ENCODE results near the gene CILP. TPM values are rescaled to one million over a fixed set of nuclear protein-coding genes. Genes with fewer than 3 reads are reported as not detected.
A peak's percentile ranks its signal among the peaks of the same experiment; 100 is the strongest.
"Not testable (repeated sequence)": the region's sequence is repeated elsewhere in the genome, so short reads cannot be mapped to it uniquely, and the experiment has no call there.

CILP gene
- total and polyA plus RNA-seq, 3 experiments from 2014 or later: 0.04 to 0.08 TPM; not detected in 1

- Histone ChIP-seq H3K9me3 (ENCODE audit: low read length) (no peaks in the 10 kb centered on the region), H3K4me1 (ENCODE audit: insufficient read depth, low read length) (no peaks in the 10 kb centered on the region), H3K4me3 (ENCODE audit: low read length) (no peak overlapping the region), H3K36me3 (ENCODE audit: insufficient read depth, low read length) (no peaks in the 10 kb centered on the region), H3K27ac (ENCODE audit: low read depth, low read length) (no peak overlapping the region), H3K27me3 (ENCODE audit: insufficient read depth, low read length, poor library complexity, severe bottlenecking) (no peaks in the 10 kb centered on the region)
- peaks cover 0 to 4% (median 0%) of the 10 kb centered on the region in 3 donors for H3K36me3 Mint-ChIP-seq
- H3K27ac Mint-ChIP-seq: no peak overlapping the region
- H3K27me3 Mint-ChIP-seq: peaks cover 0 to 4% of the 10 kb centered on the region in 2 donors
- ChIA-PET CTCF (interaction anchor here (1.2 kb wide), 1 partner anchor 37 kb away, joined by 3 read pairs; no protein-coding TSS in a partner anchor), POLR2A (no interaction called here)
- no peak overlapping the region for H3K4me3 Mint-ChIP-seq
- no peak for DNase-seq
- H3K4me1 Mint-ChIP-seq: no peaks in the 10 kb centered on the region
- no peaks in the 10 kb centered on the region for H3K9me3 Mint-ChIP-seq
These were observed 22.4 kb upstream of the CILP start for GRCh38 chr15:65233696-65234095.

- no peak overlapping the region for H3K27ac Mint-ChIP-seq
- no peaks in the 10 kb centered on the region for H3K4me1 Mint-ChIP-seq
- DNase-seq: no peak
- Histone ChIP-seq H3K4me3 (ENCODE audit: low read length) (no peak overlapping the region), H3K36me3 (ENCODE audit: insufficient read depth, low read length) (no peaks in the 10 kb centered on the region), H3K27ac (ENCODE audit: low read depth, low read length) (no peak overlapping the region), H3K27me3 (ENCODE audit: insufficient read depth, low read length, poor library complexity, severe bottlenecking) (no peaks in the 10 kb centered on the region), H3K4me1 (ENCODE audit: insufficient read depth, low read length) (no peaks in the 10 kb centered on the region), H3K9me3 (ENCODE audit: low read length) (no peaks in the 10 kb centered on the region)
- ChIA-PET CTCF (no interaction called here), POLR2A (no interaction called here)
- H3K27me3 Mint-ChIP-seq: peaks cover 0 to 1% of the 10 kb centered on the region in 2 donors
- H3K4me3 Mint-ChIP-seq: no peak overlapping the region
- H3K9me3 Mint-ChIP-seq: no peaks in the 10 kb centered on the region
- peaks cover 0 to 4% (median 0%) of the 10 kb centered on the region in 3 donors for H3K36me3 Mint-ChIP-seq
These were observed 21.2 kb upstream of the CILP start for GRCh38 chr15:65232520-65232919.

- Mint-ChIP-seq H3K9me3 (no peaks in the 10 kb centered on the region), H3K36me3 (peaks cover 0 to 4% (median 0%) of the 10 kb centered on the region in 3 donors), H3K4me1 (no peaks in the 10 kb centered on the region), H3K4me3 (no peak overlapping the region), H3K27ac (peak overlapping the region in 1 of 8 donors; percentile 94), H3K27me3 (peaks cover 0 to 1% of the 10 kb centered on the region in 2 donors)
- ChIA-PET CTCF (no interaction called here), POLR2A (no interaction called here)
- no peak for DNase-seq
- Histone ChIP-seq H3K4me1 (ENCODE audit: insufficient read depth, low read length) (no peaks in the 10 kb centered on the region), H3K27ac (ENCODE audit: low read depth, low read length) (no peak overlapping the region), H3K36me3 (ENCODE audit: insufficient read depth, low read length) (no peaks in the 10 kb centered on the region), H3K4me3 (ENCODE audit: low read length) (no peak overlapping the region), H3K27me3 (ENCODE audit: insufficient read depth, low read length, poor library complexity, severe bottlenecking) (no peaks in the 10 kb centered on the region), H3K9me3 (ENCODE audit: low read length) (no peaks in the 10 kb centered on the region)
These were observed 20.0 kb upstream of the CILP start for GRCh38 chr15:65231306-65231705.

- POLR2A ChIA-PET: not testable (repeated sequence)
These were observed 15.6 kb upstream of the CILP start for GRCh38 chr15:65226901-65227300.

GRCh38 chr15:65226221-65226620, 14.9 kb upstream of the CILP start:
- ChIA-PET CTCF (no interaction called here), POLR2A (no interaction called here)
- Histone ChIP-seq H3K27ac (ENCODE audit: low read depth, low read length) (no peak overlapping the region), H3K27me3 (ENCODE audit: insufficient read depth, low read length, poor library complexity, severe bottlenecking) (no peaks in the 10 kb centered on the region), H3K9me3 (ENCODE audit: low read length) (no peaks in the 10 kb centered on the region), H3K36me3 (ENCODE audit: insufficient read depth, low read length) (no peaks in the 10 kb centered on the region), H3K4me1 (ENCODE audit: insufficient read depth, low read length) (no peaks in the 10 kb centered on the region), H3K4me3 (ENCODE audit: low read length) (no peak overlapping the region)
- no peaks in the 10 kb centered on the region for H3K36me3 Mint-ChIP-seq
- H3K27ac Mint-ChIP-seq: no peak overlapping the region
- no peak overlapping the region for H3K4me3 Mint-ChIP-seq
- no peaks in the 10 kb centered on the region for H3K4me1 Mint-ChIP-seq
- H3K27me3 Mint-ChIP-seq: peaks cover 0 to 4% of the 10 kb centered on the region in 2 donors
- H3K9me3 Mint-ChIP-seq: no peaks in the 10 kb centered on the region
- no peak for DNase-seq

More at GRCh38 chr15:65226901-65227300, 15.6 kb upstream of the CILP start:
- H3K36me3 ChIP-seq (ENCODE audit: insufficient read depth, low read length); DNase-seq; H3K4me3 ChIP-seq (ENCODE audit: low read length); H3K9me3 Mint-ChIP-seq; H3K36me3 Mint-ChIP-seq; H3K27ac Mint-ChIP-seq; CTCF ChIA-PET; H3K27me3 ChIP-seq (ENCODE audit: insufficient read depth, low read length, poor library complexity, severe bottlenecking); H3K27ac ChIP-seq (ENCODE audit: low read depth, low read length); H3K4me3 Mint-ChIP-seq; H3K4me1 Mint-ChIP-seq; H3K4me1 ChIP-seq (ENCODE audit: insufficient read depth, low read length); H3K27me3 Mint-ChIP-seq; H3K9me3 ChIP-seq (ENCODE audit: low read length): not testable (repeated sequence)

- Histone ChIP-seq H3K4me1 (ENCODE audit: insufficient read depth, low read length) (no peaks in the 10 kb centered on the region), H3K4me3 (ENCODE audit: low read length) (no peak overlapping the region), H3K36me3 (ENCODE audit: insufficient read depth, low read length) (no peaks in the 10 kb centered on the region), H3K27ac (ENCODE audit: low read depth, low read length) (no peak overlapping the region), H3K9me3 (ENCODE audit: low read length) (no peaks in the 10 kb centered on the region), H3K27me3 (ENCODE audit: insufficient read depth, low read length, poor library complexity, severe bottlenecking) (no peaks in the 10 kb centered on the region)
- Mint-ChIP-seq H3K27me3 (peaks cover 0 to 2% of the 10 kb centered on the region in 2 donors), H3K4me3 (no peak overlapping the region), H3K9me3 (no peaks in the 10 kb centered on the region), H3K4me1 (no peaks in the 10 kb centered on the region), H3K27ac (no peak overlapping the region), H3K36me3 (no peaks in the 10 kb centered on the region)
- ChIA-PET POLR2A (no interaction called here), CTCF (interaction anchor here (0.7 kb wide), 1 partner anchor 62 kb away, joined by 3 read pairs; no protein-coding TSS in a partner anchor)
- DNase-seq: no peak
These were observed 12.7 kb upstream of the CILP start for GRCh38 chr15:65223996-65224395.

GRCh38 chr15:65222891-65223290, 11.6 kb upstream of the CILP start:
- POLR2A ChIA-PET: no interaction called here
- Histone ChIP-seq H3K36me3 (ENCODE audit: insufficient read depth, low read length) (no peaks in the 10 kb centered on the region), H3K27ac (ENCODE audit: low read depth, low read length) (no peak overlapping the region), H3K9me3 (ENCODE audit: low read length) (no peaks in the 10 kb centered on the region), H3K4me3 (ENCODE audit: low read length) (no peak overlapping the region), H3K27me3 (ENCODE audit: insufficient read depth, low read length, poor library complexity, severe bottlenecking) (no peaks in the 10 kb centered on the region), H3K4me1 (ENCODE audit: insufficient read depth, low read length) (no peaks in the 10 kb centered on the region)
- H3K27me3 Mint-ChIP-seq: peaks cover 0 to 2% of the 10 kb centered on the region in 2 donors
- DNase-seq: no peak
- CTCF ChIA-PET: interaction anchor here (0.7 to 1.1 kb wide), 2 partner anchors 10 to 64 kb away, joined by 3 read pairs; partner anchors contain the start of gene PARP16
- no peak overlapping the region for H3K27ac Mint-ChIP-seq
- H3K4me1 Mint-ChIP-seq: peaks cover 0 to 4% (median 0%) of the 10 kb centered on the region in 3 donors
- H3K4me3 Mint-ChIP-seq: no peak overlapping the region
- H3K9me3 Mint-ChIP-seq: no peaks in the 10 kb centered on the region
- H3K36me3 Mint-ChIP-seq: no peaks in the 10 kb centered on the region

GRCh38 chr15:65221697-65222096, 10.4 kb upstream of the CILP start:
- H3K9me3 ChIP-seq (ENCODE audit: low read length): no peaks in the 10 kb centered on the region
- H3K4me1 ChIP-seq (ENCODE audit: insufficient read depth, low read length): no peaks in the 10 kb centered on the region
- CTCF ChIA-PET: interaction anchor here (0.9 kb wide), 1 partner anchor 13 kb away, joined by 3 read pairs; no protein-coding TSS in a partner anchor
- H3K36me3 Mint-ChIP-seq: no peaks in the 10 kb centered on the region
- H3K27me3 ChIP-seq (ENCODE audit: insufficient read depth, low read length, poor library complexity, severe bottlenecking): no peaks in the 10 kb centered on the region
- no peak overlapping the region for H3K27ac ChIP-seq (ENCODE audit: low read depth, low read length)
- no peaks in the 10 kb centered on the region for H3K36me3 ChIP-seq (ENCODE audit: insufficient read depth, low read length)
- H3K27ac Mint-ChIP-seq: no peak overlapping the region
- H3K4me3 ChIP-seq (ENCODE audit: low read length): no peak overlapping the region
- H3K9me3 Mint-ChIP-seq: no peaks in the 10 kb centered on the region
- DNase-seq: no peak
- H3K4me1 Mint-ChIP-seq: peaks cover 2 to 9% (median 5%) of the 10 kb centered on the region in 3 donors
- H3K4me3 Mint-ChIP-seq: no peak overlapping the region
- peaks cover 0 to 2% of the 10 kb centered on the region in 2 donors for H3K27me3 Mint-ChIP-seq
- POLR2A ChIA-PET: no interaction called here

- H3K27me3 Mint-ChIP-seq: no peaks in the 10 kb centered on the region
- Histone ChIP-seq H3K27me3 (ENCODE audit: insufficient read depth, low read length, poor library complexity, severe bottlenecking) (no peaks in the 10 kb centered on the region), H3K27ac (ENCODE audit: low read depth, low read length) (no peak overlapping the region), H3K9me3 (ENCODE audit: low read length) (no peaks in the 10 kb centered on the region), H3K4me3 (ENCODE audit: low read length) (no peak overlapping the region), H3K36me3 (ENCODE audit: insufficient read depth, low read length) (no peaks in the 10 kb centered on the region), H3K4me1 (ENCODE audit: insufficient read depth, low read length) (no peaks in the 10 kb centered on the region)
- DNase-seq: no peak
- H3K9me3 Mint-ChIP-seq: no peaks in the 10 kb centered on the region
- ChIA-PET CTCF (no interaction called here), POLR2A (no interaction called here)
- peaks cover 2 to 9% (median 5%) of the 10 kb centered on the region in 3 donors for H3K4me1 Mint-ChIP-seq
- H3K36me3 Mint-ChIP-seq: no peaks in the 10 kb centered on the region
- no peak overlapping the region for H3K4me3 Mint-ChIP-seq
- H3K27ac Mint-ChIP-seq: no peak overlapping the region
These were observed 7.9 kb upstream of the CILP start for GRCh38 chr15:65219137-65219536.

All from CD8-positive, alpha-beta memory T cell (primary cell).